ENCODE results near the gene SLIT1.

The SLIT1 gene

DNA sequence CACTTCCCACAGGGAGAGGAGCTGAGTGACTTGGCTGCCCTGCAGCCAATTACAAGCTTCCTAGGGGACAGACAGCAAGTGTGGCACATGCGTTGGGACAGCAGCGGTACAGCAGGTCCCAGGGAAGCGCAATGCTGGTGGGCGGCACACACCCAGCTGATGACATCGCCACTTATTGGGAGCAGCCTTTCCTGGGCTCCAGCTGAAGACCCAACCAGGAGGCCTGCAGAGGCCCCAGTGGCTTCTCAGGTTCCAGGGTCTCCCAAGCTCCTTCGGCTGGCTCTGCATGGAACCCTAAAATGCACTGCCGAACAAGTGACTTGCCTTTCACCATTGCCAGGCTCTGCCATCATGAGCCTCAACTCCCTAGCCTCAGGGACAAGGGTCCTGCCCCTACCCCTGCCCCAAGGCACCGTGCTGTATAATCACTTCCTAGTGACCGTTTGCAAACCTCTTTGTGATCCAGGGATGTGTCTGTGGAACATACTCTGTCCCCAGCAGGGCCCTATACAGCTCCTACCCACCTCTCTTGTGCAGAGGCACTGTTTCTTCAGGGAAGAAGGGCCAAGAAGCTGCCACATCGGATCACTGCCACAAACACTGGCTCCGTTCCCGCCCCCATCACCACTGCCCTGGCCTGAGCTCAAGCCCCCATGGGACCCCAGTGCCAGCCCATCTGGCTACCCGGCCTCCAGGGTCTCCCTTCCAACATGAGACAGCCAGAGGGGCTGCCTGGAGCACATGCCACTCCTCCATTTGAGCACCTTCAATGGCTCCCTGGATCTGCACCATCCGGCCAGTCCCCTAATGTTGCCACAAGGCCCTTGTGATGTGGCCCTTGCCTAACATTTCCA, 19.3 kb upstream of the SLIT1 start:
- DNase-seq (ENCODE audit: low read depth), result no peak
- H3K4me3 ChIP-seq (ENCODE audit: low read depth, low read length), result no peak overlapping the region
- TF ChIP-seq, protein P1, sequence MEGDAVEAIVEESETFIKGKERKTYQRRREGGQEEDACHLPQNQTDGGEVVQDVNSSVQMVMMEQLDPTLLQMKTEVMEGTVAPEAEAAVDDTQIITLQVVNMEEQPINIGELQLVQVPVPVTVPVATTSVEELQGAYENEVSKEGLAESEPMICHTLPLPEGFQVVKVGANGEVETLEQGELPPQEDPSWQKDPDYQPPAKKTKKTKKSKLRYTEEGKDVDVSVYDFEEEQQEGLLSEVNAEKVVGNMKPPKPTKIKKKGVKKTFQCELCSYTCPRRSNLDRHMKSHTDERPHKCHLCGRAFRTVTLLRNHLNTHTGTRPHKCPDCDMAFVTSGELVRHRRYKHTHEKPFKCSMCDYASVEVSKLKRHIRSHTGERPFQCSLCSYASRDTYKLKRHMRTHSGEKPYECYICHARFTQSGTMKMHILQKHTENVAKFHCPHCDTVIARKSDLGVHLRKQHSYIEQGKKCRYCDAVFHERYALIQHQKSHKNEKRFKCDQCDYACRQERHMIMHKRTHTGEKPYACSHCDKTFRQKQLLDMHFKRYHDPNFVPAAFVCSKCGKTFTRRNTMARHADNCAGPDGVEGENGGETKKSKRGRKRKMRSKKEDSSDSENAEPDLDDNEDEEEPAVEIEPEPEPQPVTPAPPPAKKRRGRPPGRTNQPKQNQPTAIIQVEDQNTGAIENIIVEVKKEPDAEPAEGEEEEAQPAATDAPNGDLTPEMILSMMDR (IDR thresholded peaks at IDR 0.05; ENCODE audit: insufficient read depth, low read depth, low read length, missing control alignments), result no peak

- DNase-seq (ENCODE audit: low read depth), result no peak
- TF ChIP-seq, protein P1 (IDR thresholded peaks at IDR 0.05; ENCODE audit: insufficient read depth, low read depth, low read length, missing control alignments), result no peak
Observed at GRCh38 chr10:97203220-97203619, 17.5 kb upstream of the SLIT1 start.

GRCh38 chr10:97200616-97201015, 14.9 kb upstream of the SLIT1 start:
- TF ChIP-seq, protein P1 (IDR thresholded peaks at IDR 0.05; ENCODE audit: insufficient read depth, low read depth, low read length, missing control alignments), result no peak
- H3K4me3 ChIP-seq (ENCODE audit: low read depth, low read length), result no peak overlapping the region
- DNase-seq (ENCODE audit: low read depth), result peak; percentile 79

More at GRCh38 chr10:97203220-97203619, 17.5 kb upstream of the SLIT1 start:
- H3K4me3 ChIP-seq (ENCODE audit: low read depth, low read length), result no peak overlapping the region

GRCh38 chr10:97199152-97199551, 13.4 kb upstream of the SLIT1 start:
- no peak for DNase-seq (ENCODE audit: low read depth)
- no peak overlapping the region for H3K4me3 ChIP-seq (ENCODE audit: low read depth, low read length)

GRCh38 chr10:97197030-97197500, 11.3 kb upstream of the SLIT1 start:
- DNase-seq (ENCODE audit: low read depth), result no peak
- TF ChIP-seq, protein P1 (IDR thresholded peaks at IDR 0.05; ENCODE audit: insufficient read depth, low read depth, low read length, missing control alignments), result no peak
- no peak overlapping the region for H3K4me3 ChIP-seq (ENCODE audit: low read depth, low read length)

More at GRCh38 chr10:97199152-97199551, 13.4 kb upstream of the SLIT1 start:
- TF ChIP-seq, protein P1 (IDR thresholded peaks at IDR 0.05; ENCODE audit: insufficient read depth, low read depth, low read length, missing control alignments), result no peak

- TF ChIP-seq, protein P1 (IDR thresholded peaks at IDR 0.05; ENCODE audit: insufficient read depth, low read depth, low read length, missing control alignments), result peak; percentile 79
- DNase-seq (ENCODE audit: low read depth), result peak; percentile 78
- peak overlapping the region; percentile 44 for H3K4me3 ChIP-seq (ENCODE audit: low read depth, low read length)
Observed at GRCh38 chr10:97196223-97197029, 10.7 kb upstream of the SLIT1 start.

Data from GM12865 (cell line).